Left kidney (tissue), 2 donors: ENCODE data around the gene CDSN. TPM values are rescaled to one million over a fixed set of nuclear protein-coding genes. Genes with fewer than 3 reads are reported as not detected.
A peak's percentile ranks its signal among the peaks of the same experiment; 100 is the strongest.
"Not testable (repeated sequence)": the region's sequence is repeated elsewhere in the genome, so short reads cannot be mapped to it uniquely, and the experiment has no call there.

Experiments used
- DNase-seq: peaks from one replicate; pipeline ENCODE4 v3.0.0-alpha.2; 2013
- polyA plus RNA-seq: library from polyadenylated mRNA; unstranded; fragments of 120-200 nt; gene quantifications from one replicate; pipeline ENCODE4 v1.2.1, GENCODE V29; 2013; ENCODE audit not compliant: insufficient read length

The CDSN gene
- polyA plus RNA-seq, 1 donor, result not detected

- DNase-seq, result no peak
These were observed 33.3 kb downstream of the CDSN start for GRCh38 chr6:31086788-31087440.

DNA sequence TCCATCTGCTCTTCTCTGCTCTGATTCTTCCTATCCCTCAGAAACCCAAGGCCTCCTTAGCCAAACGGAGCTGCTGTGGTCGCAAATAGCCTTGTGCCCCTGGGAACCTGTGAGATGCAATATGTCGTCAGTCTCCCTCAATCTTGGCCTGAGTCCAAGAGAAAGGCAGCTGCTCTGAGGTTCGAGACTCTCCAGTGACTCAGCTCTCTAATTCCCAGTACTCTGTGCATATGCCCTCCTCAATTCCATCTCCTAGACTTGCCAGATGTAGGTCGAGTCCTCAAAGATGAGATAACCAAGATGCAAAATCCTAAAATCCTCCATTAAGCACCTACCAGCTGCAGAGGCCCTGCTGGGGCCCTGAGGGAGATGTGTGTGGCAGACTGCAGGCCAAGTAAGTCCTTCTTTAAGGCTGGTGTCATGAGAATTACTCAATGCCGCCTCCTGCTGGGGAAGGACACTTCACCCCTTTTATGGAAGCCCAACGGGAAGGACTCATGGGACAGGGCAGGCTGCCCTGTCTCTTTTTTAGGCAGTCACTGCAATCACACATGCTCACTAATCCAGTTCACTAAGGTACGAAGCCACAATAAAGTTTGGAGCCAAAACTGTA lies 36.4 kb downstream of the CDSN start:
- DNase-seq, result no peak

DNA sequence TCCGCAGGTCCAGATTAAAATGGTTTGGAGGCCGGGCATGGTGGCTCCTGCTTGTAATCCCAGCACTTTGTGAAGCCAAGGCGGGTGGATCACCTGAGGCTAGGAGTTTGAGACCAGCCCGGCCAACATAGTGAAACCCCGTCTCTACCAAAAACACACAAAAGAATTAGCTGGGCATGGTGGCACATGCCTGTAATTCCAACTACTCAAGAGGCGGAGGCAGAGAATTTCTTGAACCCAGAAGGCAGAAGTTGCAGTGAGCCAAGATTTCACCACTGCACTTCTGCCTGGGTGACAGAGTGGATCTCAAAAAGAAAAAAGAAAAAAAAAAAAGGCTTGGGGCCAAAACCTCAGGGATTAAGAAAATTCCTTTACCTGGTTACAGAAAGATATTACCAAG lies 38.4 kb downstream of the CDSN start:
- no peak for DNase-seq

DNA sequence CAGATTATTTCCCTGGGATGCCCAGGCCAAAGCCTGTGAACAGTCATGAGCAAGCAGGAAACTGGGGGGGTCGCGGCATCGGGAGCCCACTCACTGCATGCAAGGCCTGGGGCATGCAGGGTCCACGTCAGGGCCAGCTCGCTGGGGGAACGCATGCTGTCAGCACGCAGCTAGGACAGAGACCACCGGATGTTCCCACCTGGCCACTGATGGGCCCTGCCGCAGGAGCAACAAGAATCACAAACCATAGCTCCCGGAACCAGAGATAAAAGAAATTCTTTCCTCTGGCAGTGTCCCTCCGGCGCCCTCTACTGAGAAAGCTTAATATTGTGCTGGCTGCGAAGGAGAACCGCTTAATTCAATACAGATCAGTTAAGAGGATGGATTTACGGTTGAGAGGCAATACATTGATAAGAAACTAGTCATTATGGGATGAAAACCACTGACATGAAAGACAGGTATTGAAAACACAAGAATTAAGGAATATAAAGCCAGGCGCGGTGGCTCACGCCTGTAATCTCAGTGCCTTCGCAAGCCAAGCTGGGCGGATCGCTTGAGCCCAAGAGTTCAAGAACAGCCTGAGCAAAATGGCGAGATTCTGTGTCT lies 40.5 kb downstream of the CDSN start:
- DNase-seq, result peak; percentile 76

GRCh38 chr6:31076611-31077010 lies 43.6 kb downstream of the CDSN start:
- no peak for DNase-seq

DNA sequence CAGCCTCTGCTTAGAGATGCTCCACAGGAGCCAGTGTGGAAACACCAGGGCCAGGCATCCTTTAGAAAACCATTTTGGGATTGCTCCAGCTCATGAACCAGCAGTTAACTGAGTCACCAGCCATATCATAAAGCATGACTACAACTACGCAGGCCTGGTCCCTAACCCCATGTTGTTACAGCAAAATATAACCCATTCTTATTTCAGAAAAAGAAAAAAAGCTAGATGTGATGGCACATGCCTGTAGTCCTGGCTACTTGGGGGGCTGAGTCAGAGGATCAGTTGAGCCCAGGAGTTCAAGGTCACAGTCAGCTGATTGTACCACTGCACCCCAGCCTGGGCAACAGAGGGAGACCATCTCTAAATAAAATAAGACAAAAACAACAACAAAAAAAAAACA lies 44.7 kb downstream of the CDSN start:
- no peak for DNase-seq

DNA sequence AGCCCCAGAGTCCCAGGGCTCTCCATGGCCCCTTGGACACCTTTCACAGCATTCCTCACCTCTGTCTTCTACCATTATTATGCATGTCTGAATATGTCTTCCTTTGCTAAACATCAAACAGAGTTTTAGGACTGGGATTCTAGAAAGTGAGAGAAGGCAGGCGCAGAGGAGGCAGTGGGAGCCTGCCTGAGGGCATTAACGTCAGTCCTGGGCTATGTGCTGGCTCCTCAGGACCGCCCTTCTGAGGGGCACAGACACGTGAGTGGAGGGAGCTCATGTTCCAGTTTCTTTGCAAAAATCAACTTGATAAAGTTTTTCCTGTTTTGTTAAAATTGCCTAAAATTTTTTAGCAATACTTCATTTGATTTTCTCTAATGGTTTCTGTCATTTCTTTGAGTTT lies 45.8 kb downstream of the CDSN start:
- no peak for DNase-seq

DNA sequence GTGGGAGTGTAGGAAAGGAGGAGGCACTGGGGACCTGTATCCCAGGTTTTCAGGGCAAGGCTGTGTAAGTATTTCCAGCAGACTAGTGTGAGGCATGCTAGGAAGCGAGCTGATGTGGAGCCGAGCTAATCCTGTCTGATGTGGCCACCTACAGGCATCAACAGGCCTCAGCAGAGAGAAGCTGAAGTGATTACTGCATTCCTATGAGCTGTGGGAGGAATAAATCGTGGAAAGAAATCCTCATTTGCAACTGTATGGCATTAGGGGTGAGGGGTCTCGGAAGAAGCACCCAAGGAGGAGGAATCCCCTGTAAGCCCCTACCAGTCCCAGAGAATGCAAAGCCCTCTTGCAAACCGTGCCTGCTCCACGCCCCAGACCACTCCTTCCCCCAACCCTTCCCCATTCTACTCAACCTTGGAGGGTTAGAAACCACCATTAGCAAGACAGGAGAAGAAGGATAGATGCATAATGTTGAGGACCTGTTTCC lies 49.5 kb downstream of the CDSN start:
- DNase-seq, result peak; percentile 63

DNA sequence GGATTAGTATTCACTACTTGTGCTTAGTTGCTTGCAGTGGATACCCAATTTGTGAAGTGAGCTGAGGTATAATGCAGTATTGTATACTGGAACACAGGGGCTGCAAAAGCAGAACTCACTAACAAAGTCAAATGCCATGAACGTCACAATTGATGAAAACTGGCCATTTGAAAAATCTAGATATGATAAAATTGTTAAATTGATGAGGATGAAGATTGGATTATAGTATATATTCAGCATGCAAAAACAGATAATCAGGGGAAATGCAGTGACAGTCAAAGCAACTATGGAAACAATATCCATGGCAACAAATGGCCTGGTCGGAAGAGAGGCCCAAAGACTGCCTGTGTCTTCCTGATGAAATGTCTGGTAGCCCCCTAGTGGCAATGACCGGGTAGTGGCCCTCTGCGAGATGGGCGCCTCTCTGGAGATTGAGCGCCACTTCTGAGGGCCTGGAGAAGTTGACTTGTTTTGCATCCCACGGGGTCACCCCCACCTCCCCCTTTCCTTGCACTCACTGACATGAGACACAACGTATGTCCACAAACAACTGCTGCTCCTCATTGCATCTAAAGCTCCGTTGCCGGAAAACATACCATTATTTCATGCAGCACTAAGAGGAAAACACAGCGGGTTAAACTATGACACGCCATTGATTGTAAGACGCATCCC lies 51.4 kb downstream of the CDSN start:
- peak; percentile 76 for DNase-seq

DNA sequence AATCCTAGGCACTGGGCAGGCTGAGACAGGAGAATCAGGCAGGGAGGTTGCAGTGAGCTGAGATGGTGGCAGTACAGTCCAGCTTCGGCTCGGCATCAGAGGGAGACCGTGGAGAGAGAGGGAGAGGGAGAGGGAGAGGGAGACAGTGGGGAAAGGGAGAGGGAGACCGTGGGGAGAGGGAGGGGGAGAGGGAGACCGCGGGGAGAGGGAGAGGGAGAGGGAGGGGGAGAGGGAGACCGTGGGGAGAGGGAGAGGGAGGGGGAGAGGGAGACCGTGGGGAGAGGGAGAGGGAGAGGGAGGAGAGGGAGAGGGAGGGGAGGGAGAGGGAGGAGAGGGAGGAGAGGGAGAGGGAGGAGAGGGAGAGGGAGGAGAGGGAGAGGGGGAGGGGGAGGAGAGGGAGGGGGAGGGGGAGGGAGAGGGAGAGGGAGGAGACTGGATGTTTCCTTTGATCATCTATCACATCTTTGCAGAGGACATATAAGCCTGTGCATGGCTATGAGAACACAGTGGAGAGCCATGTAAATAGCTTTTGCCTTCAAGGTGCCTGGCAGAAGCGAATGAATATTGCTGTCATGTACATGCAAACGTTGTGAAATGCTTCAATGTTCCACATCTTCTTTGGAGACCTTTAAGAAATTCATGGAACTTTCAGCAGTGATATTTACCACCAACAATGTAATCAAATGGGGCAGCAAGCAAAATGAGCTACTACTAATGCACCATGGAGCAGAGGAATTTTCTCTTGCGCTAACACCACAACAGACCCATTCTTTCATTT lies 52.2 kb downstream of the CDSN start:
- DNase-seq, result not testable (repeated sequence)

DNA sequence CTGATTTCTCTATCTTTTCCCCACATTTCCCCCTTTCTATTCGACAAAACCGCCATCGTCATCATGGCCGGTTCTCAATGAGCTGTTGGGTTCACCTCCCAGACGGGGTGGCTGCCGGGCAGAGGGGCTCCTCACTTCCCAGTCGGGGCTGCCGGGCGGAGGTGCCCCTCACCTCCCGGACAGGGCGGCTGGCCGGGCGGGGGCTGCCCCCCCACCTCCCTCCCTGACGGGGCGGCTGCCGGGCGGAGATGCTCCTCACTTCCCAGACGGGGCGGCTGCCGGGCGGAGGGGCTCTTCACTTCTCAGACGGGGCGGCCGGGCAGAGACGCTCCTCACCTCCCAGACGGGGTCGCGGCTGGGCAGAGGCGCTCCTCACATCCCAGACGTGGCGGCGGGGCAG lies 53.2 kb downstream of the CDSN start:
- DNase-seq, result not testable (repeated sequence)

GRCh38 chr6:31065556-31065955 lies 54.7 kb downstream of the CDSN start:
- DNase-seq, result no peak

Other genes starting within 250 kb of the CDSN start
- gene DDR1, start 235.9 kb downstream of the CDSN start, polyA plus RNA-seq, result 167 TPM
- 45.4 TPM for gene GTF2H4, start 212.2 kb downstream of the CDSN start, polyA plus RNA-seq
- 52.6 TPM for gene VARS2, start 206.2 kb downstream of the CDSN start, polyA plus RNA-seq
- gene SFTA2, start 188.3 kb downstream of the CDSN start, polyA plus RNA-seq, result 0.76 TPM
- gene MUCL3, start 179.5 kb downstream of the CDSN start, polyA plus RNA-seq, result 0.10 TPM
- gene MUC21, start 136.7 kb downstream of the CDSN start, polyA plus RNA-seq, result not detected
- not detected for gene MUC22, start 110.0 kb downstream of the CDSN start, polyA plus RNA-seq
- not detected for gene C6orf15, start 7.9 kb downstream of the CDSN start, polyA plus RNA-seq
- 0.10 TPM for gene PSORS1C1, start 5.6 kb downstream of the CDSN start, polyA plus RNA-seq
- 0.15 TPM for gene PSORS1C2, start 18.6 kb upstream of the CDSN start, polyA plus RNA-seq
- gene CCHCR1, start 37.4 kb upstream of the CDSN start, polyA plus RNA-seq, result 37.2 TPM
- 23.4 TPM for gene TCF19, start 38.1 kb upstream of the CDSN start, polyA plus RNA-seq
- gene POU5F1, start 50.2 kb upstream of the CDSN start, polyA plus RNA-seq, result 6.5 TPM
- gene HLA-C, start 151.6 kb upstream of the CDSN start, polyA plus RNA-seq, result 61.5 TPM
- 99.6 TPM for gene HLA-B, start 236.7 kb upstream of the CDSN start, polyA plus RNA-seq